ENCODE measurements around the gene H3-3A.
A peak's percentile ranks its signal among the peaks of the same experiment; 100 is the strongest.

H3-3A gene

DNA sequence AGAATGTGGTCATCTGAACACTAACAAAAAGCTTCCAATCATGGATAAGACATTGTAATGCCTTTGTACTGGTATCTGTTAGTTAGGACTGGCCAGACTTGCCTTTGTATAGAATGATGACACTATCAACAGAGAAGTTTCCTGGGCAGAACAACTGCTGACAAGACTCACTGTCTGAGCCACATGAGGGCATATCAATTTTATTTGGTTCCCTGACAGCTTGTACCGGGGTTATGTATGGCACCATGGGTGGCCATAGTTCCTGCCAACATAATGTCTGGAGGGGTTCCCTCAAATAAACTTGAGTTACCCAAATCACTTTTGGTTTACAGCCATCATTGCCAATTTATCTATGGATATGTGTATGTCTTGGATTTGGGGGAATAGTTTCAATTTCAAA, 13.6 kb upstream of the H3-3A start:
- TF ChIP-seq, protein P1, sequence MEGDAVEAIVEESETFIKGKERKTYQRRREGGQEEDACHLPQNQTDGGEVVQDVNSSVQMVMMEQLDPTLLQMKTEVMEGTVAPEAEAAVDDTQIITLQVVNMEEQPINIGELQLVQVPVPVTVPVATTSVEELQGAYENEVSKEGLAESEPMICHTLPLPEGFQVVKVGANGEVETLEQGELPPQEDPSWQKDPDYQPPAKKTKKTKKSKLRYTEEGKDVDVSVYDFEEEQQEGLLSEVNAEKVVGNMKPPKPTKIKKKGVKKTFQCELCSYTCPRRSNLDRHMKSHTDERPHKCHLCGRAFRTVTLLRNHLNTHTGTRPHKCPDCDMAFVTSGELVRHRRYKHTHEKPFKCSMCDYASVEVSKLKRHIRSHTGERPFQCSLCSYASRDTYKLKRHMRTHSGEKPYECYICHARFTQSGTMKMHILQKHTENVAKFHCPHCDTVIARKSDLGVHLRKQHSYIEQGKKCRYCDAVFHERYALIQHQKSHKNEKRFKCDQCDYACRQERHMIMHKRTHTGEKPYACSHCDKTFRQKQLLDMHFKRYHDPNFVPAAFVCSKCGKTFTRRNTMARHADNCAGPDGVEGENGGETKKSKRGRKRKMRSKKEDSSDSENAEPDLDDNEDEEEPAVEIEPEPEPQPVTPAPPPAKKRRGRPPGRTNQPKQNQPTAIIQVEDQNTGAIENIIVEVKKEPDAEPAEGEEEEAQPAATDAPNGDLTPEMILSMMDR (conservative IDR thresholded peaks at IDR 0.05; ENCODE audit: control insufficient read depth, insufficient read depth, low read depth, low read length) = no peak
- DNase-seq (ENCODE audit: low read depth) = no peak
- no peak overlapping the region for H3K4me3 ChIP-seq (ENCODE audit: control insufficient read depth, low read depth, low read length)

DNA sequence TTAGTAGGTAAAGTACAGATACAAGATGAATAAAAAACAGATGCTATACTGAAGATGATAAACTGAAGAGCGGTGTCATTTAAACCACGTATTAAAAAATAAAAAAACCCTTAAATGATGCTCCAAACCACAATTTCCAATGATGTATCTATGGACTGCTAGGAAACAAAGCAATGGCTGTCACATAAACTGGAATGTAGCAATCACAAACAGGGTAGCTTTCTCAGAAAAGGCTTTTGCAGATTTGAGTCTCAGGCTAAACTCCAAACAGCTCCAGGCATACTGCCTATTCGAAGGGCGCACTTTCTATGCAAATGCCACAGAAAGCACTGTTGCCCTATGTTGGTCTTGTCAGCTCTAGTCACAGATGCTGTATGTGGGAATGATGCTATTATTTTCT, 12.4 kb upstream of the H3-3A start:
- H3K4me3 ChIP-seq (ENCODE audit: control insufficient read depth, low read depth, low read length) = no peak overlapping the region
- no peak for DNase-seq (ENCODE audit: low read depth)
- TF ChIP-seq, protein P1 (conservative IDR thresholded peaks at IDR 0.05; ENCODE audit: control insufficient read depth, insufficient read depth, low read depth, low read length) = no peak

DNA sequence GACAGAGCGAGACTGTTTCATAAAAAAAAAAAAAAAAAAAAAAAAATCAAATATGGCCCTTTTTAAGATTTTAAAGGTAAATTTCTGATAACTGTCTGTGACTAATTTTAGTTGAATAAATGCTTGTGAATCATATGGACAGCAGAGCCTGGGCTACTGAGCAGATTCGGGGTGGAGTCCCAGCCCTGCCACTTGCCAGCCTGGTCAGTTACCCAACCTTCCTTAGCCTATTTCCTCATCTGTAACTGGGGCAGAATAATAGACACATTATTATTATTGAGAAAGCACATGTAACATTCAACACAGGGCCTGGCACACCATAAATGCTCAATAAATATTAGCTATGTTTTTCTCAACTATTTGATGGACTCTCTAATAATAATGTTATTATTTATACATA, 11.2 kb upstream of the H3-3A start:
- peak; percentile 15 for DNase-seq (ENCODE audit: low read depth)
- TF ChIP-seq, protein P1 (conservative IDR thresholded peaks at IDR 0.05; ENCODE audit: control insufficient read depth, insufficient read depth, low read depth, low read length) = no peak
- H3K4me3 ChIP-seq (ENCODE audit: control insufficient read depth, low read depth, low read length) = no peak overlapping the region

DNA sequence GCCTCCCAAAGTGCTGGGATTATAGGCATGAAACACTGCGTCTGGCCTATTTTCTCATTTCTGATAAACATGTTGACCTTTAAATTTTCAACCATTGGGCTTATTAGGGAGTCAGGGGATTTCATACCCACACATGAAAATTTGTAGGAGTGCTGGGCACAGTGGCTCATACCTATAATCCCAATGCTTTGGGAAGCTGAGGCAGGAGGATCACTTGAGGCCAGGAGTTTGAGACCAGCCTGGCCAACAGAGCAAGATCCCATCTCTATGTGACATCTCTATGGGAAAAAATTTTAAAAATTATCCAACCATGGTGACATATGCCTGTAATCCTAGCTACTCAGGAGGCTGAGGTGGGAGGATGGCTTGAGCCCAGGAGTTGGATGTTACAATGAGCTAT, 10.5 kb upstream of the H3-3A start:
- no peak for DNase-seq (ENCODE audit: low read depth)
- no peak overlapping the region for H3K4me3 ChIP-seq (ENCODE audit: control insufficient read depth, low read depth, low read length)
- TF ChIP-seq, protein P1 (conservative IDR thresholded peaks at IDR 0.05; ENCODE audit: control insufficient read depth, insufficient read depth, low read depth, low read length) = no peak

DNA sequence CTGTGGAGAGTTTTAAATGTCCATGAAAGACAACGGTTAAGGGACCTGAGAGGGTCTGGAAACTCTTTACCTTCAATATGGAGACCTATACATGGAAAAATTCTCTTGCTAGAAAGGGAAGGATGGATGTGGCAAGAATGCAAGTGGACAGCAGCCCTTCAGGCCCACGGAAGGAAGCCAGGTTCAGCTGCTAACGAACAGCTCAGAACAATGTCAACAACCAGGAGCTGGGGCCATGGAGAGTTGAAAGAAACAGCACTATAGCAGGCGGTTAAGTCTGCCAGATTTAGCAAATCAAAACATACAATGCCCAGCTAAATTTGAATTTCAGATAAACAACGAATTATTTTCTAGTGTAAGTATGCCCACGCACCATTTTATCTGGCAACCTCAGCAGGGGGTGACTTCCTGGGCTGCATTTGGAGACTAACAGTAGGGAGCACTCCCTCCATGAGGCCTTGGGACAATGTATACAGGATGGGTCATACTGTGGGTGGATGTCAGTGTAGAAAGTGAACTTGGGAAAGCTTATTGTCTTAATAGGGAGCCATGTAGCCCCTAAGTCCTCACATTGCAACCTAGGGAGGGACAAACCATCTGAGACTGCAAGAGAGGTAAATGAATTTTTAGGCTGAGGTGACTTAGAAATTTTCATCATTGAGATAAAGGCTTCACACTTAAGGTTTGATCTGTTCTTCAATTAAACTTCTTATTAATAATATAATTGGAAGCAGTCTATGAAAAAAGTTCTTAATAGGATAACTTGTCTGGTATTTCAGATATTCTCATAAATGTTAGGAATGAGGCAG, 7.8 kb upstream of the H3-3A start:
- TF ChIP-seq, protein P1 (conservative IDR thresholded peaks at IDR 0.05; ENCODE audit: control insufficient read depth, insufficient read depth, low read depth, low read length) = no peak
- DNase-seq (ENCODE audit: low read depth) = no peak

DNA sequence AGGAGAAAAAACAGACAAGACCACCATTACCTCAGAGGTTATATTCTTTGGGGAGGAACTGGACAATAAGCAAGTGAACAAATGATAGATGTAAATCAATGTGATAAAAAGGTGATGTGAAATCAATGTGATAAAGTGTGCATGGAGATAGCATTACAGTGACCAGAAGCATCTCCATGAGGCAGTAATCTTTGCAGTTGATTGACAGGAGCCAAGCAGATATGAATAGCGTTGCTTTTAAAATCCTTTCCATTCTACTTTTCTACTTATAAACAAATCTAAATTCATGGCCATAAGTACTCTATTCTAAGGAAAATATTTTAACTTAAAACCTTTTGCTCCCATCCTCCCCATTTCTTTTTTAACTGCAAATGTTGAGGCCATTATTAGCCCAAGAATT, 2.8 kb upstream of the H3-3A start:
- no peak overlapping the region for H3K4me3 ChIP-seq (ENCODE audit: control insufficient read depth, low read depth, low read length)
- TF ChIP-seq, protein P1 (conservative IDR thresholded peaks at IDR 0.05; ENCODE audit: control insufficient read depth, insufficient read depth, low read depth, low read length) = no peak
- DNase-seq (ENCODE audit: low read depth) = no peak

More for the DNA sequence above, 7.8 kb upstream of the H3-3A start:
- no peak overlapping the region for H3K4me3 ChIP-seq (ENCODE audit: control insufficient read depth, low read depth, low read length)

All from fibroblast of mammary gland (primary cell).